ENCODE measurements around the gene UGT1A5.
A peak's percentile ranks its signal among the peaks of the same experiment; 100 is the strongest.

The UGT1A5 gene

DNA sequence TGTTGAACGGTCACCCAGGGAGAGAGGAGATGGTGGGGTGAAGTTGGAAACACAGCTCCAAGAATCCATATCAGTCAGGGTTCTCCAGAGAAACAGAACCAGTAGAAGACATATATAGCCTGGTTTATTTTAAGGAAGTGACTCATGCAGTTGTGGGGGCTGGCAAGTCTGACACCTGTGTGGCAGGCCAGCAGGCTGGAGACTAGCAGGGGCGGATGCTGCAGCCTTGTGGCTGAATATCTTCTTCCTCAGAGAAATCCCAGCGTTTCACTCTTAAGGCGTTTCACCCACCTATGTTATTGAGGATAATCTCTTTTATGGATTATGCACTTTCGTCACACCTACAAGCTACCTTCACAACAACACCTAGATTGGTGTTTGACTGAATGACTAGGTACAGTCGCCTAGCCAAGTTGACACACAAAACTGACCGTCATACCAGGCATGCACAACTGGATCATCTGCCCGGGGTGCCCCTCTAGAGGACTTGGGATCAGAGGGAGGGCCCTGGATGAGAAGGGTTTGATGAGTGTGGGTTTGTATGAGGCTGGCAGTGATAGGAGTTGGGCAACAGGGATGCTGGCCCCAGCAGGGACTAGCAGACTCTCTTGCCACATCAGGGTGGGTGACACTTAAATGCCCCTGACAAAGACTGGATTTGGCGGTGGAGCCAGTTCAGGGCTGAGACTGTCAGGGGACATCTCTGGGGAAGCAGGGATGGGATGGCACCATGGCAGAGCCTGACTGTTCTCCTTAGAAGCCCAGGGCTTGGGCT is 88.8 kb downstream of the UGT1A5 start:
- TF ChIP-seq, protein P1, sequence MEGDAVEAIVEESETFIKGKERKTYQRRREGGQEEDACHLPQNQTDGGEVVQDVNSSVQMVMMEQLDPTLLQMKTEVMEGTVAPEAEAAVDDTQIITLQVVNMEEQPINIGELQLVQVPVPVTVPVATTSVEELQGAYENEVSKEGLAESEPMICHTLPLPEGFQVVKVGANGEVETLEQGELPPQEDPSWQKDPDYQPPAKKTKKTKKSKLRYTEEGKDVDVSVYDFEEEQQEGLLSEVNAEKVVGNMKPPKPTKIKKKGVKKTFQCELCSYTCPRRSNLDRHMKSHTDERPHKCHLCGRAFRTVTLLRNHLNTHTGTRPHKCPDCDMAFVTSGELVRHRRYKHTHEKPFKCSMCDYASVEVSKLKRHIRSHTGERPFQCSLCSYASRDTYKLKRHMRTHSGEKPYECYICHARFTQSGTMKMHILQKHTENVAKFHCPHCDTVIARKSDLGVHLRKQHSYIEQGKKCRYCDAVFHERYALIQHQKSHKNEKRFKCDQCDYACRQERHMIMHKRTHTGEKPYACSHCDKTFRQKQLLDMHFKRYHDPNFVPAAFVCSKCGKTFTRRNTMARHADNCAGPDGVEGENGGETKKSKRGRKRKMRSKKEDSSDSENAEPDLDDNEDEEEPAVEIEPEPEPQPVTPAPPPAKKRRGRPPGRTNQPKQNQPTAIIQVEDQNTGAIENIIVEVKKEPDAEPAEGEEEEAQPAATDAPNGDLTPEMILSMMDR (IDR thresholded peaks at IDR 0.05; ENCODE audit: poor library complexity, severe bottlenecking): no peak
- Histone ChIP-seq H3K9me3 (ENCODE audit: severe bottlenecking) (no peaks in the 10 kb centered on the region), H3K27me3 (ENCODE audit: insufficient read depth, poor library complexity, severe bottlenecking) (no peaks in the 10 kb centered on the region), H3K4me3 (ENCODE audit: severe bottlenecking) (no peak overlapping the region), H3K36me3 (ENCODE audit: low read depth) (no peaks in the 10 kb centered on the region), H3K27ac (ENCODE audit: poor library complexity, severe bottlenecking) (no peak overlapping the region), H3K4me1 (ENCODE audit: insufficient read depth, poor library complexity, severe bottlenecking) (no peaks in the 10 kb centered on the region)
- peak; percentile 68 for ATAC-seq (ENCODE audit: low read depth)
- no peak for DNase-seq (ENCODE audit: low spot score)

DNA sequence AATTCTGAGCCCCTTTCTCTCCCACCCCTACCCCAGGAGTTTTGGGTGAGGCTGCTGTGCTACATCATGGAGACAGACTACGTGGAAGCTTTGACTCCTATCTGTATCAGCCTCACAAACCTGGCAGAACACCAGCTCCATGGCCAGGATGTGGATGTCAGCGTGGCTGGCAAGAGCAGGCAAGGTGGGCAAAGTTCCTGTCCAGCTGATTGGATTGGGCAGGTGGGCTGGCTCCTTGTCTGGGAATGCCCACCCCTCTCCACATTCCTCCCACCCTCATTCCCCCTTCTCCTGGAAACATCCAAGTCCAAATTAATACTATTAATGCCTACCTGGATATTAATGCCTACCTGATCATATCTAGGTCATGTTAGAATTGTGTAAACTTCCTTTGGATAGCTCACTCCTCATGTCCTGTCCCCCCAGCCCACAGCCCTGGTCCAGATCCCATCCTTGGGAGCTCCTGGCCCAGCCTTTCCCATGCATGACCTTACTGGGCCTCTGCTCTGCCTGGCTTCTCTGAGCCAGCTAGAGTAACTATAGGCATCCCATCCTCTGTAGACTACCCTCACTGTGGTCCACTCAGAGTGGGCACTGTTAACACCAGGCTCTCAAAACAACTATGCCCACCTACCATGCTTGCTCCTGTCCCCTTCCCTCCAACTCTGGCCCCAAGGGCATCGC is 89.6 kb downstream of the UGT1A5 start:
- DNase-seq (ENCODE audit: low spot score) (no peak), ATAC-seq (ENCODE audit: low read depth) (no peak)
- Histone ChIP-seq H3K27ac (ENCODE audit: poor library complexity, severe bottlenecking) (no peak overlapping the region), H3K4me1 (ENCODE audit: insufficient read depth, poor library complexity, severe bottlenecking) (no peaks in the 10 kb centered on the region), H3K36me3 (ENCODE audit: low read depth) (no peaks in the 10 kb centered on the region), H3K27me3 (ENCODE audit: insufficient read depth, poor library complexity, severe bottlenecking) (no peaks in the 10 kb centered on the region), H3K9me3 (ENCODE audit: severe bottlenecking) (no peaks in the 10 kb centered on the region), H3K4me3 (ENCODE audit: severe bottlenecking) (no peak overlapping the region)
- TF ChIP-seq, protein P1 (IDR thresholded peaks at IDR 0.05; ENCODE audit: poor library complexity, severe bottlenecking): no peak

DNA sequence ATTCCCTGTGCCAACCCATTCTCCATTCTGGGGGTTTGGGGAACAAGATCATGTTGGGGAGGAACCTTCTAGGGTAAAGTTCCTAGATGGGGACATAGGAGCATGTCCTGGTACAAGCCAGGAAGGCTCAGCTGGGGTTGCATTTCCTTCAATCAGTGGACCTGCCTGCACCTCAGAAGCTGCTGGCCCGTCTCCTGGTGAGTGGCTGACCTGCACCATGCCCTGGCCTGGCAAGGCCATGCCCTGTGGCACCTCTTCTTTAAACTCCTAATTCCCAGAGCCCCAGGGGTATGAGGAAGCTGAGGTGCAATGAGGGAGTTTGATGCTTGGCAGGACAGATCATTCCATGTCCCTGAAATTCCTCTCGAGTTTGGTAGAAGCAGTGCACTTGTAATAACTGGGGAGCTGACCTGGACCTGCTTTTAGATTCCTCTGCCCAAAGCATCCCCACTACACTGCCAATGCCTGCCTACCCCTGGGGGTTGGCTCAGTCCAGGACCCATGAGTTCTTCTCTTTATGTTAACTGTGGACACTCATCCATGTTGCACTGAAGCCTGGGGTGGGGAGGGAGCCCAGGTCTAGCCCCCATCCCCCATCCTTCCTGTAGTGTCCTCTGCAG is 90.7 kb downstream of the UGT1A5 start:
- H3K36me3 ChIP-seq (ENCODE audit: low read depth): no peaks in the 10 kb centered on the region
- ATAC-seq (ENCODE audit: low read depth) (no peak), DNase-seq (ENCODE audit: low spot score) (no peak)
- TF ChIP-seq, protein P1 (IDR thresholded peaks at IDR 0.05; ENCODE audit: poor library complexity, severe bottlenecking): no peak
- H3K9me3 ChIP-seq (ENCODE audit: severe bottlenecking): no peaks in the 10 kb centered on the region
- H3K27ac ChIP-seq (ENCODE audit: poor library complexity, severe bottlenecking): no peak overlapping the region
- no peaks in the 10 kb centered on the region for H3K4me1 ChIP-seq (ENCODE audit: insufficient read depth, poor library complexity, severe bottlenecking)
- no peak overlapping the region for H3K4me3 ChIP-seq (ENCODE audit: severe bottlenecking)
- no peaks in the 10 kb centered on the region for H3K27me3 ChIP-seq (ENCODE audit: insufficient read depth, poor library complexity, severe bottlenecking)

DNA sequence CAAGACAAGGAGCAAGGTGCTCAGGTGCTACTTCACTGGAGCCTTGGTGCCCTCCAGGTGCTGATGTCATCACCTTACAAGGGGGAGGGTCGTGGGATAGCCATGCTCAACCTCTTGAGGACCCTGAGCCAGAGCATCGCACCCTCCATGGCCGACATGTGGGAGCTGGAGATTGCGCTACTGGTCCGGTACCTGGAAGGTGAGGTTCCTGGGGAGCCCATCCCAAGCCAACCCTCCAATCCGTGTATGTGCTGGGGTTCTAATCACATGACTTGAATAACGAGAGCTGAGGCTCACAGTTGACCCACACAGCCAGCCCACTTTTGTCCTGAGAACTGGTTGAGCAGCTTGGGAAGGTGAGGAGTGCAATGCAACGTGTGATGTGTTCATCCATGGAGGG is 91.3 kb downstream of the UGT1A5 start:
- no peaks in the 10 kb centered on the region for H3K4me1 ChIP-seq (ENCODE audit: insufficient read depth, poor library complexity, severe bottlenecking)
- ATAC-seq (ENCODE audit: low read depth) (no peak), DNase-seq (ENCODE audit: low spot score) (peak; percentile 36)
- no peak overlapping the region for H3K4me3 ChIP-seq (ENCODE audit: severe bottlenecking)
- H3K27ac ChIP-seq (ENCODE audit: poor library complexity, severe bottlenecking): no peak overlapping the region
- H3K9me3 ChIP-seq (ENCODE audit: severe bottlenecking): no peaks in the 10 kb centered on the region
- H3K27me3 ChIP-seq (ENCODE audit: insufficient read depth, poor library complexity, severe bottlenecking): no peaks in the 10 kb centered on the region
- H3K36me3 ChIP-seq (ENCODE audit: low read depth): no peaks in the 10 kb centered on the region
- TF ChIP-seq, protein P1 (IDR thresholded peaks at IDR 0.05; ENCODE audit: poor library complexity, severe bottlenecking): no peak
